ENCODE data around the gene GNG2. TPM values are rescaled to one million over a fixed set of nuclear protein-coding genes. Genes with fewer than 3 reads are reported as not detected.

Gene GNG2
- total and polyA plus RNA-seq, 2 of the 8 experiments (the other 6 are each of a cell fraction or from before 2014, with no cell fraction given), result 8.2 to 17.9 TPM

DNA sequence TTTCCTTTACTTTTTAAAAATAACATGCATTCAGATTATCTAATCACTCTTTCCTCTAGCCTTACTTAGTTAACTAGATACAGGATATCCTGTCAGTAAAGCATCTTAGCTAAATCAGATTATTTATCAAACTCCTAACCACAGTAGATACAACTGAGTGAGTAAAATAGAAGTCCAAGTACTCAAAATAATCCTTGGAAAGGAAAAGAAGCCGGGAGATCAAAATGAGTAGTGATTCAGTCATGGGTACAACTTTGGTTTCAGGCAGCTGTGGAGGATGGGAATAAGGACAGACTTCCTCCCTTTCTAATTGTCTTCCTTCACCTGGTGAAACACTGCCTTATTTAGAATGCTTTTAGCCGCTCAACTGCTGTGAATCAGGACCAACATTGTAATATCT, 29.4 kb downstream of the GNG2 start (continued):
- TF ChIP-seq, protein P1, sequence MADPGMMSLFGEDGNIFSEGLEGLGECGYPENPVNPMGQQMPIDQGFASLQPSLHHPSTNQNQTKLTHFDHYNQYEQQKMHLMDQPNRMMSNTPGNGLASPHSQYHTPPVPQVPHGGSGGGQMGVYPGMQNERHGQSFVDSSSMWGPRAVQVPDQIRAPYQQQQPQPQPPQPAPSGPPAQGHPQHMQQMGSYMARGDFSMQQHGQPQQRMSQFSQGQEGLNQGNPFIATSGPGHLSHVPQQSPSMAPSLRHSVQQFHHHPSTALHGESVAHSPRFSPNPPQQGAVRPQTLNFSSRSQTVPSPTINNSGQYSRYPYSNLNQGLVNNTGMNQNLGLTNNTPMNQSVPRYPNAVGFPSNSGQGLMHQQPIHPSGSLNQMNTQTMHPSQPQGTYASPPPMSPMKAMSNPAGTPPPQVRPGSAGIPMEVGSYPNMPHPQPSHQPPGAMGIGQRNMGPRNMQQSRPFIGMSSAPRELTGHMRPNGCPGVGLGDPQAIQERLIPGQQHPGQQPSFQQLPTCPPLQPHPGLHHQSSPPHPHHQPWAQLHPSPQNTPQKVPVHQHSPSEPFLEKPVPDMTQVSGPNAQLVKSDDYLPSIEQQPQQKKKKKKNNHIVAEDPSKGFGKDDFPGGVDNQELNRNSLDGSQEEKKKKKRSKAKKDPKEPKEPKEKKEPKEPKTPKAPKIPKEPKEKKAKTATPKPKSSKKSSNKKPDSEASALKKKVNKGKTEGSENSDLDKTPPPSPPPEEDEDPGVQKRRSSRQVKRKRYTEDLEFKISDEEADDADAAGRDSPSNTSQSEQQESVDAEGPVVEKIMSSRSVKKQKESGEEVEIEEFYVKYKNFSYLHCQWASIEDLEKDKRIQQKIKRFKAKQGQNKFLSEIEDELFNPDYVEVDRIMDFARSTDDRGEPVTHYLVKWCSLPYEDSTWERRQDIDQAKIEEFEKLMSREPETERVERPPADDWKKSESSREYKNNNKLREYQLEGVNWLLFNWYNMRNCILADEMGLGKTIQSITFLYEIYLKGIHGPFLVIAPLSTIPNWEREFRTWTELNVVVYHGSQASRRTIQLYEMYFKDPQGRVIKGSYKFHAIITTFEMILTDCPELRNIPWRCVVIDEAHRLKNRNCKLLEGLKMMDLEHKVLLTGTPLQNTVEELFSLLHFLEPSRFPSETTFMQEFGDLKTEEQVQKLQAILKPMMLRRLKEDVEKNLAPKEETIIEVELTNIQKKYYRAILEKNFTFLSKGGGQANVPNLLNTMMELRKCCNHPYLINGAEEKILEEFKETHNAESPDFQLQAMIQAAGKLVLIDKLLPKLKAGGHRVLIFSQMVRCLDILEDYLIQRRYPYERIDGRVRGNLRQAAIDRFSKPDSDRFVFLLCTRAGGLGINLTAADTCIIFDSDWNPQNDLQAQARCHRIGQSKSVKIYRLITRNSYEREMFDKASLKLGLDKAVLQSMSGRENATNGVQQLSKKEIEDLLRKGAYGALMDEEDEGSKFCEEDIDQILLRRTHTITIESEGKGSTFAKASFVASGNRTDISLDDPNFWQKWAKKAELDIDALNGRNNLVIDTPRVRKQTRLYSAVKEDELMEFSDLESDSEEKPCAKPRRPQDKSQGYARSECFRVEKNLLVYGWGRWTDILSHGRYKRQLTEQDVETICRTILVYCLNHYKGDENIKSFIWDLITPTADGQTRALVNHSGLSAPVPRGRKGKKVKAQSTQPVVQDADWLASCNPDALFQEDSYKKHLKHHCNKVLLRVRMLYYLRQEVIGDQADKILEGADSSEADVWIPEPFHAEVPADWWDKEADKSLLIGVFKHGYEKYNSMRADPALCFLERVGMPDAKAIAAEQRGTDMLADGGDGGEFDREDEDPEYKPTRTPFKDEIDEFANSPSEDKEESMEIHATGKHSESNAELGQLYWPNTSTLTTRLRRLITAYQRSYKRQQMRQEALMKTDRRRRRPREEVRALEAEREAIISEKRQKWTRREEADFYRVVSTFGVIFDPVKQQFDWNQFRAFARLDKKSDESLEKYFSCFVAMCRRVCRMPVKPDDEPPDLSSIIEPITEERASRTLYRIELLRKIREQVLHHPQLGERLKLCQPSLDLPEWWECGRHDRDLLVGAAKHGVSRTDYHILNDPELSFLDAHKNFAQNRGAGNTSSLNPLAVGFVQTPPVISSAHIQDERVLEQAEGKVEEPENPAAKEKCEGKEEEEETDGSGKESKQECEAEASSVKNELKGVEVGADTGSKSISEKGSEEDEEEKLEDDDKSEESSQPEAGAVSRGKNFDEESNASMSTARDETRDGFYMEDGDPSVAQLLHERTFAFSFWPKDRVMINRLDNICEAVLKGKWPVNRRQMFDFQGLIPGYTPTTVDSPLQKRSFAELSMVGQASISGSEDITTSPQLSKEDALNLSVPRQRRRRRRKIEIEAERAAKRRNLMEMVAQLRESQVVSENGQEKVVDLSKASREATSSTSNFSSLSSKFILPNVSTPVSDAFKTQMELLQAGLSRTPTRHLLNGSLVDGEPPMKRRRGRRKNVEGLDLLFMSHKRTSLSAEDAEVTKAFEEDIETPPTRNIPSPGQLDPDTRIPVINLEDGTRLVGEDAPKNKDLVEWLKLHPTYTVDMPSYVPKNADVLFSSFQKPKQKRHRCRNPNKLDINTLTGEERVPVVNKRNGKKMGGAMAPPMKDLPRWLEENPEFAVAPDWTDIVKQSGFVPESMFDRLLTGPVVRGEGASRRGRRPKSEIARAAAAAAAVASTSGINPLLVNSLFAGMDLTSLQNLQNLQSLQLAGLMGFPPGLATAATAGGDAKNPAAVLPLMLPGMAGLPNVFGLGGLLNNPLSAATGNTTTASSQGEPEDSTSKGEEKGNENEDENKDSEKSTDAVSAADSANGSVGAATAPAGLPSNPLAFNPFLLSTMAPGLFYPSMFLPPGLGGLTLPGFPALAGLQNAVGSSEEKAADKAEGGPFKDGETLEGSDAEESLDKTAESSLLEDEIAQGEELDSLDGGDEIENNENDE (IDR thresholded peaks at IDR 0.05; ENCODE audit: insufficient replicate concordance, low read length), result no peak
- TF ChIP-seq, protein P2, sequence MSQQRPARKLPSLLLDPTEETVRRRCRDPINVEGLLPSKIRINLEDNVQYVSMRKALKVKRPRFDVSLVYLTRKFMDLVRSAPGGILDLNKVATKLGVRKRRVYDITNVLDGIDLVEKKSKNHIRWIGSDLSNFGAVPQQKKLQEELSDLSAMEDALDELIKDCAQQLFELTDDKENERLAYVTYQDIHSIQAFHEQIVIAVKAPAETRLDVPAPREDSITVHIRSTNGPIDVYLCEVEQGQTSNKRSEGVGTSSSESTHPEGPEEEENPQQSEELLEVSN (IDR thresholded peaks at IDR 0.05), result no peak
- TF ChIP-seq TBP (IDR thresholded peaks at IDR 0.05; ENCODE audit: low read depth, low read length) (no peak), BACH1 (IDR thresholded peaks at IDR 0.05; ENCODE audit: low read length) (no peak), SP4 (IDR thresholded peaks at IDR 0.05; ENCODE audit: low read length) (no peak), ZNF274 (IDR thresholded peaks at IDR 0.05; ENCODE audit: borderline replicate concordance, extremely low read depth, low read length) (no peak)
